Prostate gland (tissue), 2 donors: ENCODE measurements around the gene PLXNB1. TPM values are rescaled to one million over a fixed set of nuclear protein-coding genes. Genes with fewer than 3 reads are reported as not detected.

Experiments used
- DNase-seq: peaks from one replicate; pipeline ENCODE4 v3.0.0-alpha.2; 2019; ENCODE audit warnings: low spot score
- H3K27ac ChIP-seq, 2 donors: fragments of 200-600 bp; sonication (generic); 2 replicates each; pipeline ENCODE4 v1.5.1; 2017 to 2019
- H3K27me3 ChIP-seq: fragments of 200-600 bp; sonication (generic); replicated peaks from 2 replicates; pipeline ENCODE4 v1.5.1; 2019; ENCODE audit not compliant: insufficient read depth
- H3K36me3 ChIP-seq, 2 donors: fragments of 200-600 bp; sonication (generic); 1 replicate in 1 of 2; 2 replicates in 1 of 2; pipeline versions ENCODE4 v1.5.1 to v1.8.1; 2017 to 2019
- H3K4me1 ChIP-seq: fragments of 200-600 bp; sonication (generic); replicated peaks from 2 replicates; pipeline ENCODE4 v1.5.1; 2019
- H3K4me3 ChIP-seq, 2 donors: fragments of 200-600 bp; sonication (generic); 2 replicates each; pipeline ENCODE4 v1.5.1; 2017 to 2019
- H3K9me3 ChIP-seq: fragments of 200-600 bp; sonication (generic); 2 replicates; pipeline ENCODE4 v1.5.1; 2017
- CTCF ChIP-seq, 4 experiments: fragments of 200-600 bp in 2 of 4; fragments of 450-650 bp in 2 of 4; sonication (generic) in 2 of 4; IDR thresholded peaks; 1 replicate in 3 of 4; 2 replicates in 1 of 4; pipeline ENCODE4 v1.5.1; 2016 to 2019; ENCODE audit warnings: antibody characterized with exemption in 4 of 4, mild to moderate bottlenecking in 2 of 4, moderate library complexity in 2 of 4
- POLR2A ChIP-seq: fragments of 450-650 bp; IDR thresholded peaks from one replicate; pipeline ENCODE4 v1.6.1; 2016; ENCODE audit warnings: antibody characterized with exemption, mild to moderate bottlenecking
- POLR2AphosphoS5 ChIP-seq: sonication (generic); formaldehyde crosslinking; IDR thresholded peaks from one replicate; pipeline ENCODE4 v1.6.1; 2017; ENCODE audit warnings: antibody characterized with exemption
- WGBS: methylation state at CpG from one replicate; pipeline ENCODE4 v1.1.5; 2018; 5-methylcytosine and 5-hydroxymethylcytosine counted together
- intact Hi-C: fragments of 100-400 bp; cut with DNase I; formaldehyde crosslinking; loops from one replicate; pipeline ENCODE4 v1.14.2; 2022
- total RNA-seq, 2 donors: library from RNA; depleted of rRNA; stranded (reverse); fragments of >200 nt; gene quantifications; one replicate each; pipeline ENCODE4 v1.1.0, GENCODE V29; 2016

PLXNB1 gene
- total RNA-seq, 2 donors from 2014 or later, result 115 to 182 TPM

GRCh38 chr3:48418140-48418539, 11.7 kb downstream of the PLXNB1 start:
- Histone ChIP-seq H3K27ac (no peak overlapping the region), H3K36me3 (peaks cover 16 to 39% of the 10 kb centered on the region in 2 donors), H3K27me3 (no peaks in the 10 kb centered on the region), H3K4me3 (no peak overlapping the region), H3K9me3 (no peaks in the 10 kb centered on the region), H3K4me1 (no peaks in the 10 kb centered on the region)
- intact Hi-C loops, result no loop called here
- no peak for DNase-seq
- TF ChIP-seq CTCF (IDR thresholded peaks at IDR 0.05) (no peak), POLR2A (no peak), POLR2AphosphoS5 (no peak)
- WGBS, result 90% methylated on average over 17 of the region's 17 CpGs

- no peak for DNase-seq
- H3K9me3 ChIP-seq, result no peaks in the 10 kb centered on the region
- no peaks in the 10 kb centered on the region for H3K27me3 ChIP-seq
- H3K27ac ChIP-seq, result no peak overlapping the region
- WGBS, result 88% methylated on average over 13 of the region's 14 CpGs
- no peaks in the 10 kb centered on the region for H3K4me1 ChIP-seq
- intact Hi-C loops, result no loop called here
- TF ChIP-seq POLR2AphosphoS5 (no peak), POLR2A (no peak), CTCF (IDR thresholded peaks at IDR 0.05) (no peak)
- no peak overlapping the region for H3K4me3 ChIP-seq
- H3K36me3 ChIP-seq, result peaks cover 21 to 44% of the 10 kb centered on the region in 2 donors
Measured at GRCh38 chr3:48417529-48418108, 12.3 kb downstream of the PLXNB1 start.

- Histone ChIP-seq H3K27ac (no peak overlapping the region), H3K36me3 (peaks cover 28 to 51% of the 10 kb centered on the region in 2 donors), H3K9me3 (no peaks in the 10 kb centered on the region), H3K27me3 (no peaks in the 10 kb centered on the region), H3K4me3 (no peak overlapping the region), H3K4me1 (no peaks in the 10 kb centered on the region)
- intact Hi-C loops, result no loop called here
- 95% methylated on average over 4 of the region's 4 CpGs for WGBS
- no peak for TF ChIP-seq CTCF (IDR thresholded peaks at IDR 0.05)
- no peak for TF ChIP-seq POLR2A
- no peak for TF ChIP-seq POLR2AphosphoS5
- DNase-seq, result no peak
Measured at GRCh38 chr3:48416546-48416945, 13.3 kb downstream of the PLXNB1 start.

GRCh38 chr3:48416091-48416505, 13.8 kb downstream of the PLXNB1 start:
- DNase-seq, result no peak
- H3K27ac ChIP-seq, result no peak overlapping the region
- peaks cover 28 to 55% of the 10 kb centered on the region in 2 donors for H3K36me3 ChIP-seq
- TF ChIP-seq POLR2A, result no peak
- no peak for TF ChIP-seq POLR2AphosphoS5
- TF ChIP-seq CTCF (IDR thresholded peaks at IDR 0.05), result no peak
- intact Hi-C loops, result no loop called here
- H3K4me1 ChIP-seq, result no peaks in the 10 kb centered on the region
- no peak overlapping the region for H3K4me3 ChIP-seq
- H3K9me3 ChIP-seq, result no peaks in the 10 kb centered on the region
- 85% methylated on average over 13 of the region's 14 CpGs for WGBS
- H3K27me3 ChIP-seq, result no peaks in the 10 kb centered on the region

- H3K4me1 ChIP-seq, result no peaks in the 10 kb centered on the region
- peaks cover 28 to 62% of the 10 kb centered on the region in 2 donors for H3K36me3 ChIP-seq
- no peak for TF ChIP-seq CTCF (IDR thresholded peaks at IDR 0.05)
- no peak overlapping the region for H3K4me3 ChIP-seq
- 88% methylated on average over 24 of the region's 24 CpGs for WGBS
- DNase-seq, result no peak
- intact Hi-C loops, result no loop called here
- H3K27me3 ChIP-seq, result no peaks in the 10 kb centered on the region
- H3K27ac ChIP-seq, result no peak overlapping the region
- H3K9me3 ChIP-seq, result no peaks in the 10 kb centered on the region
Measured at GRCh38 chr3:48415251-48415953, 14.5 kb downstream of the PLXNB1 start.
